ENCODE results near the gene TXK. TPM values are rescaled to one million over a fixed set of nuclear protein-coding genes. Genes with fewer than 3 reads are reported as not detected.
A peak's percentile ranks its signal among the peaks of the same experiment; 100 is the strongest.

TXK gene
- polyA plus RNA-seq, 3 donors: 1.5 to 4.2 (median 2.5) TPM

- DNase-seq (ENCODE audit: extremely low read depth in 1 of 11, low read depth in 9 of 11, low spot score in 4 of 11): no peak
Measured at GRCh38 chr4:48035952-48036351, 98.1 kb downstream of the TXK start.

- DNase-seq (ENCODE audit: extremely low read depth in 1 of 11, low read depth in 9 of 11, low spot score in 4 of 11): no peak
Measured at GRCh38 chr4:48033825-48034413, 100.1 kb downstream of the TXK start.

- DNase-seq (ENCODE audit: extremely low read depth in 1 of 11, low read depth in 9 of 11, low spot score in 4 of 11): no peak
Measured at GRCh38 chr4:48033412-48033811, 100.6 kb downstream of the TXK start.

- DNase-seq (ENCODE audit: extremely low read depth in 1 of 11, low read depth in 9 of 11, low spot score in 4 of 11): no peak
Measured at GRCh38 chr4:48032721-48033120, 101.3 kb downstream of the TXK start.

- DNase-seq (ENCODE audit: extremely low read depth in 1 of 11, low read depth in 9 of 11, low spot score in 4 of 11): no peak
Measured at GRCh38 chr4:48031802-48032525, 102.1 kb downstream of the TXK start.

- no peak for DNase-seq (ENCODE audit: extremely low read depth in 1 of 11, low read depth in 9 of 11, low spot score in 4 of 11)
Measured at GRCh38 chr4:48030470-48030869, 103.6 kb downstream of the TXK start.

GRCh38 chr4:48028696-48029095, 105.4 kb downstream of the TXK start:
- DNase-seq (ENCODE audit: extremely low read depth in 1 of 11, low read depth in 9 of 11, low spot score in 4 of 11): no peak

- DNase-seq (ENCODE audit: extremely low read depth in 1 of 11, low read depth in 9 of 11, low spot score in 4 of 11): no peak
Measured at GRCh38 chr4:48027653-48028052, 106.4 kb downstream of the TXK start.

GRCh38 chr4:48025005-48025404, 109.0 kb downstream of the TXK start:
- DNase-seq (ENCODE audit: extremely low read depth in 1 of 11, low read depth in 9 of 11, low spot score in 4 of 11): no peak

GRCh38 chr4:48024522-48024921, 109.5 kb downstream of the TXK start:
- DNase-seq (ENCODE audit: extremely low read depth in 1 of 11, low read depth in 9 of 11, low spot score in 4 of 11): no peak

- DNase-seq (ENCODE audit: extremely low read depth in 1 of 11, low read depth in 9 of 11, low spot score in 4 of 11): no peak
Measured at GRCh38 chr4:48022192-48022799, 111.8 kb downstream of the TXK start.

GRCh38 chr4:48021100-48021499, 113.0 kb downstream of the TXK start:
- DNase-seq (ENCODE audit: extremely low read depth in 1 of 11, low read depth in 9 of 11, low spot score in 4 of 11): no peak

GRCh38 chr4:48018112-48018511, 115.9 kb downstream of the TXK start:
- DNase-seq (ENCODE audit: extremely low read depth in 1 of 11, low read depth in 9 of 11, low spot score in 4 of 11): no peak

GRCh38 chr4:48017108-48017571, 116.9 kb downstream of the TXK start:
- DNase-seq (ENCODE audit: extremely low read depth in 1 of 11, low read depth in 9 of 11, low spot score in 4 of 11): peak in 7 of 11 donors; percentile 20 to 54 (median 33)

Other genes starting within 250 kb of the TXK start
- 10 to 100 TPM; 24.3 to 28.6 (median 28.2) TPM for gene NFXL1, start 219.7 kb downstream of the TXK start, polyA plus RNA-seq (ENCODE audit: insufficient read length in 3 of 3)
- gene CNGA1, start 117.6 kb downstream of the TXK start, polyA plus RNA-seq (ENCODE audit: insufficient read length in 3 of 3): 1 to 10 TPM; 2.9 to 3.7 (median 3.6) TPM
- 10 to 100 TPM in 1 of 3 donors, 1 to 10 TPM in 2; 8.6 to 11.1 (median 8.8) TPM for gene NIPAL1, start 117.5 kb downstream of the TXK start, polyA plus RNA-seq (ENCODE audit: insufficient read length in 3 of 3)
- 1 to 10 TPM; 3.1 to 5.5 (median 4.5) TPM for gene TEC, start 135.6 kb upstream of the TXK start, polyA plus RNA-seq (ENCODE audit: insufficient read length in 3 of 3)
- gene SLAIN2, start 207.3 kb upstream of the TXK start, polyA plus RNA-seq (ENCODE audit: insufficient read length in 3 of 3): 10 to 100 TPM; 56.3 to 74.2 (median 66.6) TPM

Measured in renal cortex interstitium (tissue), 11 donors.